Fibroblast of lung (primary cell): ENCODE results near the gene LMNA. TPM values are rescaled to one million over a fixed set of nuclear protein-coding genes. Genes with fewer than 3 reads are reported as not detected.

Source experiments
- DNase-seq, 2 donors: peaks; one replicate each; pipeline versions ENCODE4 v3.0.0 to v3.0.0-alpha.2; 2010; ENCODE audit warnings: low read depth in 2 of 2
- H2AFZ ChIP-seq: 2 replicates; pipeline ENCODE4 v1.5.1; 2012; ENCODE audit warnings: low read length, control low read depth, inconsistent platforms
- H3K27ac ChIP-seq: 2 replicates; pipeline ENCODE4 v1.5.1; 2011; ENCODE audit warnings: low read length, control low read depth; ENCODE audit not compliant: insufficient read depth
- H3K27me3 ChIP-seq: 2 replicates; pipeline ENCODE4 v1.5.1; 2011; ENCODE audit warnings: mild to moderate bottlenecking, low read length; ENCODE audit not compliant: control insufficient read depth, insufficient read depth
- H3K36me3 ChIP-seq: 2 replicates; pipeline ENCODE4 v1.5.1; 2011; ENCODE audit warnings: low read length; ENCODE audit not compliant: control insufficient read depth, insufficient read depth
- H3K4me1 ChIP-seq: 2 replicates; pipeline ENCODE4 v1.5.1; 2011; ENCODE audit warnings: low read length; ENCODE audit not compliant: control insufficient read depth, insufficient read depth; ENCODE audit errors: extremely low read depth
- H3K4me2 ChIP-seq: 2 replicates; pipeline ENCODE4 v1.5.1; 2011; ENCODE audit warnings: low read length, control low read depth; ENCODE audit not compliant: insufficient read depth; ENCODE audit errors: extremely low read depth
- H3K4me3 ChIP-seq, 4 experiments: fragments of 200-600 bp in 1 of 4; sonication (generic) in 1 of 4; replicated peaks in 1 of 4; 2 replicates each; pipeline ENCODE4 v1.5.1; 2011 to 2016; ENCODE audit warnings: low read length in 4 of 4, low read depth in 3 of 4, mild to moderate bottlenecking in 3 of 4, control low read depth in 2 of 4, inconsistent platforms in 1 of 4, mixed read lengths in 1 of 4; ENCODE audit not compliant: insufficient read depth in 1 of 4; ENCODE audit errors: control extremely low read depth in 1 of 4
- H3K79me2 ChIP-seq: 2 replicates; pipeline ENCODE4 v1.5.1; 2012; ENCODE audit warnings: mild to moderate bottlenecking, low read length, inconsistent platforms; ENCODE audit not compliant: control insufficient read depth, insufficient read depth
- H3K9ac ChIP-seq: 2 replicates; pipeline ENCODE4 v1.5.1; 2011; ENCODE audit warnings: mild to moderate bottlenecking, low read length, control low read depth; ENCODE audit not compliant: insufficient read depth
- H3K9me3 ChIP-seq: 2 replicates; pipeline ENCODE4 v1.5.1; 2012; ENCODE audit warnings: low read depth, low read length; ENCODE audit not compliant: control insufficient read depth, insufficient read depth
- H4K20me1 ChIP-seq: 2 replicates; pipeline ENCODE4 v1.5.1; 2011; ENCODE audit warnings: low read length; ENCODE audit not compliant: control insufficient read depth, insufficient read depth; ENCODE audit errors: extremely low read depth
- CTCF ChIP-seq, 2 donors: IDR thresholded peaks in 1 of 2; conservative IDR thresholded peaks in 1 of 2; 1 replicate in 1 of 2; 2 replicates in 1 of 2; pipeline ENCODE4 v1.5.1; 2011 to 2012; ENCODE audit warnings: low read length in 2 of 2, control low read depth in 1 of 2, inconsistent platforms in 1 of 2, low read depth in 1 of 2, mild to moderate bottlenecking in 1 of 2
- EZH2 ChIP-seq: IDR thresholded peaks from 2 replicates; pipeline ENCODE4 v1.5.1; 2012; ENCODE audit warnings: low read length, control low read depth, mild to moderate bottlenecking; ENCODE audit errors: missing control alignments
- polyA plus RNA-seq, 2 donors: library from polyadenylated mRNA; depleted of rRNA in 1 of 2; stranded (reverse) in 1 of 2; unstranded in 1 of 2; fragments of >200 nt; gene quantifications; 2 replicates each; pipeline ENCODE4 v1.2.1, GENCODE V29; 2011 to 2012; ENCODE audit warnings: missing spikeins in 1 of 2
- total RNA-seq: library from RNA; depleted of rRNA; stranded (reverse); fragments of >200 nt; gene quantifications from 2 replicates; pipeline ENCODE4 v1.2.1, GENCODE V29; 2014

LMNA gene
- total and polyA plus RNA-seq, 2 donors (not counting 1 experiment from before 2014, with no cell fraction given) = 613 to 1,150 TPM

- H4K20me1 ChIP-seq = no peaks in the 10 kb centered on the region
- no peaks in the 10 kb centered on the region for H3K9me3 ChIP-seq
- no peak overlapping the region for H2AFZ ChIP-seq
- H3K4me1 ChIP-seq = no peaks in the 10 kb centered on the region
- TF ChIP-seq CTCF (conservative IDR thresholded peaks at IDR 0.05 in 1 of 2, IDR thresholded peaks at IDR 0.05 in 1 of 2; ENCODE audit: low read depth in 1 of 2, low read length in 2 of 2) (no peak), EZH2 (no peak)
- H3K27ac ChIP-seq = no peak overlapping the region
- H3K27me3 ChIP-seq = no peaks in the 10 kb centered on the region
- no peak overlapping the region for H3K4me2 ChIP-seq
- no peak overlapping the region for H3K9ac ChIP-seq
- no peaks in the 10 kb centered on the region for H3K79me2 ChIP-seq
- DNase-seq = no peak
- peaks cover 2% of the 10 kb centered on the region for H3K36me3 ChIP-seq
- no peak overlapping the region for H3K4me3 ChIP-seq
Observed at GRCh38 chr1:156072251-156072650, 42.3 kb upstream of the LMNA start.

- DNase-seq = no peak
- Histone ChIP-seq H3K79me2 (no peaks in the 10 kb centered on the region), H3K4me1 (no peaks in the 10 kb centered on the region), H3K27ac (no peak overlapping the region), H3K4me2 (no peak overlapping the region), H3K9ac (no peak overlapping the region), H3K9me3 (no peaks in the 10 kb centered on the region), H2AFZ (no peak overlapping the region), H3K27me3 (no peaks in the 10 kb centered on the region), H3K36me3 (peaks cover 2% of the 10 kb centered on the region), H4K20me1 (no peaks in the 10 kb centered on the region), H3K4me3 (no peak overlapping the region)
- TF ChIP-seq EZH2 = no peak
- TF ChIP-seq CTCF (conservative IDR thresholded peaks at IDR 0.05 in 1 of 2, IDR thresholded peaks at IDR 0.05 in 1 of 2; ENCODE audit: low read depth in 1 of 2, low read length in 2 of 2) = no peak
Observed at GRCh38 chr1:156073110-156073687, 41.3 kb upstream of the LMNA start.

- Histone ChIP-seq H3K9me3 (no peaks in the 10 kb centered on the region), H3K27me3 (no peaks in the 10 kb centered on the region), H3K4me1 (no peaks in the 10 kb centered on the region), H3K9ac (no peak overlapping the region), H3K27ac (no peak overlapping the region), H4K20me1 (no peaks in the 10 kb centered on the region), H3K79me2 (no peaks in the 10 kb centered on the region), H3K4me3 (no peak overlapping the region), H3K4me2 (no peak overlapping the region), H2AFZ (no peak overlapping the region), H3K36me3 (peaks cover 2% of the 10 kb centered on the region)
- no peak for DNase-seq
- TF ChIP-seq EZH2 (no peak), CTCF (conservative IDR thresholded peaks at IDR 0.05 in 1 of 2, IDR thresholded peaks at IDR 0.05 in 1 of 2; ENCODE audit: low read depth in 1 of 2, low read length in 2 of 2) (no peak)
Observed at GRCh38 chr1:156073740-156074139, 40.8 kb upstream of the LMNA start.
